ENCODE results near the gene WDR62. TPM values are rescaled to one million over a fixed set of nuclear protein-coding genes. Genes with fewer than 3 reads are reported as not detected.

Gene WDR62
- total and polyA plus RNA-seq, 12 donors, result 1.6 to 33.7 (median 12.9) TPM

DNA sequence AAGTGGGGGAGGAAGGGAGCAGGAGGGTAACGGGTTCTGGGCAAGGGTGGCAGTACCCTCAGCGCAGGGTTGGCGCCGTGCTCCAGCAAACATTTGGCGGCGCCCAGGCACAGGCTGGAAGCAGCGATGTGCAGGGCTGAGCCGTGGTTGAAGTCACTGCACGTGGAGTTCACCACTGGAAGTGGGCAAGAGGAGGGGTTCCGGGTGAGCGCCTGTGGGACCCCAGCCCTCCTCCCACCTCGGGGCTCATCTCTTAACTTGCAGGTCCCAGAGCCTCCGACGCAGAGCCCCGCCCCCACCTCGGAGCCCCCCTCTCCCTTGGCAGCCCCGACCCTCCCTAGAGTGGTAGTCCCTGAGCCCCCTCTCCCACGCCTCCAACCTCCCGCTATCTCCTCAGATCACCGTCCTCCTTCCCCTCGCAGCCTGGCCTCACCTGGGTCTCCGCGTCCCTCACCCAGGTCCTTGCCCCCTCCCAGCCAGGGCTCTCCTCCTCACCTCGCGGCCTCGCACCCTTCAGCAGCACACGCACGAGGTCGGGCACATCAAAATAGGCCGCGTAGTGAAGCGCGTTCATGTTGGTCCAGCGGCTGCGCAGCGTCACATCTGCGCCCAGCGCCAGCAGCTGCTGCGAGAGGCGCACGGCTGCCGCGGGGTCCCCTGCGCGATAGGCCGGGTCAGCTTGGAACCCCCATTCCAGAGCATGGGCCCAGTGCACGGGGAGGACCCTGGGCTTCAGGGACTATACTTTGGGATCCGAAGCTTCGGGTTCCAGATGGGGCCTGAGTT is 28.4 kb upstream of the WDR62 start:
- DNase-seq, result no peak
- no peak overlapping the region for H3K4me3 ChIP-seq
- no peak for ATAC-seq
- intact Hi-C loops (cut with DNase I), result no loop called here
- no peaks in the 10 kb centered on the region for H3K9me3 ChIP-seq
- H3K27ac ChIP-seq, result no peak overlapping the region
- TF ChIP-seq, protein P1, sequence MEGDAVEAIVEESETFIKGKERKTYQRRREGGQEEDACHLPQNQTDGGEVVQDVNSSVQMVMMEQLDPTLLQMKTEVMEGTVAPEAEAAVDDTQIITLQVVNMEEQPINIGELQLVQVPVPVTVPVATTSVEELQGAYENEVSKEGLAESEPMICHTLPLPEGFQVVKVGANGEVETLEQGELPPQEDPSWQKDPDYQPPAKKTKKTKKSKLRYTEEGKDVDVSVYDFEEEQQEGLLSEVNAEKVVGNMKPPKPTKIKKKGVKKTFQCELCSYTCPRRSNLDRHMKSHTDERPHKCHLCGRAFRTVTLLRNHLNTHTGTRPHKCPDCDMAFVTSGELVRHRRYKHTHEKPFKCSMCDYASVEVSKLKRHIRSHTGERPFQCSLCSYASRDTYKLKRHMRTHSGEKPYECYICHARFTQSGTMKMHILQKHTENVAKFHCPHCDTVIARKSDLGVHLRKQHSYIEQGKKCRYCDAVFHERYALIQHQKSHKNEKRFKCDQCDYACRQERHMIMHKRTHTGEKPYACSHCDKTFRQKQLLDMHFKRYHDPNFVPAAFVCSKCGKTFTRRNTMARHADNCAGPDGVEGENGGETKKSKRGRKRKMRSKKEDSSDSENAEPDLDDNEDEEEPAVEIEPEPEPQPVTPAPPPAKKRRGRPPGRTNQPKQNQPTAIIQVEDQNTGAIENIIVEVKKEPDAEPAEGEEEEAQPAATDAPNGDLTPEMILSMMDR (IDR thresholded peaks at IDR 0.05), result no peak
- no peaks in the 10 kb centered on the region for H3K4me1 ChIP-seq
- H3K27me3 ChIP-seq, result no peaks in the 10 kb centered on the region
- H3K36me3 ChIP-seq, result peaks cover 0 to 60% (median 0%) of the 10 kb centered on the region in 9 donors
- WGBS, 2 donors, result 94 to 95% methylated on average over 47 to 49 of the region's 49 CpGs

DNA sequence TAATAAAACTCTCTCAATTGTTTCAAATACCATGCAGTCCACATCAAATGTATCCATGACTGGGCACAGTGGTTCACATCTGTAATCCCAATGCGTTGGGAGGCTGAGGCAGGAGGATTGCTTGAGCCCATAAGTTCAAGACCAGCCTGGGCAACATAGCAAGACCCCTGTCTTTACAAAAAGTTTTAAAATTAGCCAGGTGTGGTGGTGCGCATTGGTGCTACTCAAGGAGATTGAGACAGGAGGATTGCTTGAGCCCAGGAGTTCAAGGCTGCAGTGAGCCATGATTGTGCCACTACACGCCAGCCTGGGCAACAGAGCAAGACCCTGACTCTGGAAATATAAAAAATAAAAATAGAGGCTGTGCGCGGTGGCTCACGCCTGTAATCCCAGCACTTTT is 27.0 kb upstream of the WDR62 start:
- Histone ChIP-seq H3K4me1 (peaks cover 0 to 10% (median 6%) of the 10 kb centered on the region in 9 donors), H3K36me3 (peaks cover 0 to 47% (median 0%) of the 10 kb centered on the region in 9 donors), H3K4me3 (no peak overlapping the region), H3K27ac (no peak overlapping the region), H3K27me3 (peaks cover 0 to 6% (median 0%) of the 10 kb centered on the region in 7 donors), H3K9me3 (no peaks in the 10 kb centered on the region)
- 95 to 98% methylated on average over 6 of the region's 6 CpGs for WGBS, 2 donors
- TF ChIP-seq, protein P1 (IDR thresholded peaks at IDR 0.05), result no peak
- intact Hi-C loops (cut with DNase I), result no loop called here
- ATAC-seq, result no peak
- DNase-seq, result no peak

DNA sequence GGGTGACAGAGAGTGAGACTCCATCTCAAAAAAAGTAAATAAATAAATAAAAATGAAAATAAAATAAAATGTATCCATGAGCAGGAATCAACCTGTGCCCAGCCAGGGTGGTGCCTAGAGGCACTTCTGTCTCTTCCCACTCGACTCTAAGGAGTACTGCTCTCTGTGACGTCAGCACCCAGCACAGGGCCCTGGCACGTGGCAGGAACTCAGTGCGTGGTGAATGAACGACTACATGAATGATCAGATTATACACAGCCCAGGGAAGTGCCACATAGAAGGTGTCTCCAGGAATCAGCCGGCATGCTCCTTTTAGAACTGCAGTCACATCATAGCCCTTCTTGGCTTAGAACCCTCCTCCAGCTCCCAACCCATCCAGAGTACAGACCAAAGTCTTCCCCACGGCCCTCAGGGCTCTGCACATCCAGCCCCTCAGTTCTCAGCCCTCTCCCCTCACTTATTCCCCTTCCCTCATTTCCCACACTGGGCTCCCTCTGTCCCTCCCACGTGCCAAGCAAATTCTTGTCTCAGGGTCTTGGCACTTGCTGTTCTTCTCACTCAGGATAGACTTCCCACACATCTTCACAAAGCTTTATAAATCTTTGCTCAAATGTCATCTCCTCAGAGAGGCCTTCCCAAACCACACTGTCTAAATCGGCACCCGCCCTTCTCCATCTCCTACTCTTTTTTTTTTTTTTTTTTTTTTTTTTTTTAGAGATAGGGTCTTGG is 26.2 kb upstream of the WDR62 start:
- Histone ChIP-seq H3K27me3 (peaks cover 0 to 11% (median 0%) of the 10 kb centered on the region in 7 donors), H3K36me3 (peaks cover 0 to 39% (median 0%) of the 10 kb centered on the region in 9 donors), H3K4me3 (no peak overlapping the region), H3K27ac (no peak overlapping the region), H3K4me1 (peaks cover 0 to 16% (median 10%) of the 10 kb centered on the region in 9 donors), H3K9me3 (no peaks in the 10 kb centered on the region)
- TF ChIP-seq, protein P1 (IDR thresholded peaks at IDR 0.05), result no peak
- ATAC-seq (no peak), DNase-seq (no peak)
- 77 to 84% methylated on average over 10 of the region's 10 CpGs for WGBS, 2 donors
- intact Hi-C loops (cut with DNase I), result no loop called here

DNA sequence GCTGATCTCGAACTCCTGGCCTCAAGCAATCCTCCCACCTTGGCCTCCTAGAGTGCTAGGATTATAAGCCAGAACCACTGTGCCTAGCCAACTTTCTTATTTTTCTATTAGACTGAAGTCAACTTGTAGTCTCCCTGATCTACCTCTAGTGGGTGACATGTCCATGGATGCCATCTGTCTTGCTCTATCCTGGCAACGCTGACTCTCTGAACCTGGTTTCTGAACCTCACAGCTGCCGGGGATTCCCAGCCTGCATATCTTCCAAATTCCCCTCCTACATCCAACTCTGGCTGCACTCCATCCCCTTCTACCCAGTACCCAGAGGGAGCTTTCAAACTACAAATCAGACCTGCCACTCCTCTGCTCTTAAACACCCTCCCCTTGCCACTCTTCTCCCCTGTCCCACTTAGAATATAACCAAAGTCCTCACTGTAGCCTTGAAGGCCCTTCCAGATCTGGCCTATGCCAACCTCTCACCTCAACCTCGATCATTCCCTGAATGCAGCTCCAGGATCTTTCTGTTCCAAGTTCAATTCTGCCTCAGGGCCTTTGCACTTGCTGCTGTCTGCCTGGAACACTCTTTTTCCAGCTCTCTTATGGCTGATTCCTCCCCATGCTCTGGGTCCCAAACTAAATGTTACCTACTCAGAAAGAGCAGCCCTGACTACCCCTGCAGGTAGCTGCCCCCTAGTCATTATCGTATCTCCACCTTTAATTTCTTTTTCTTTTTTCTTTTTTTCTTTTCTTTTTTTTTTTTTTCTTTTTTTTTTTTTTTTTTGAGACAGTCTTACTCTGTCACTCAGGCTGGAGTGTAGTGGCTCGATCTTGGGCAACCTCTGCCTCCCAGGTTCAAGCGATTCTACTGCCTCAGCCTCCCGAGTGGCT is 24.2 kb upstream of the WDR62 start:
- DNase-seq, result no peak
- Histone ChIP-seq H3K27me3 (peaks cover 0 to 11% (median 0%) of the 10 kb centered on the region in 7 donors), H3K36me3 (peaks cover 0 to 24% (median 0%) of the 10 kb centered on the region in 9 donors), H3K4me1 (peaks cover 0 to 16% (median 10%) of the 10 kb centered on the region in 9 donors), H3K27ac (no peak overlapping the region), H3K4me3 (no peak overlapping the region), H3K9me3 (no peaks in the 10 kb centered on the region)
- 88 to 91% methylated on average over 8 of the region's 8 CpGs for WGBS, 2 donors
- ATAC-seq, result no peak
- TF ChIP-seq, protein P1 (IDR thresholded peaks at IDR 0.05), result no peak
- intact Hi-C loops (cut with DNase I), result no loop called here

All from heart right ventricle (tissue), 16 donors.